Mesendoderm (in vitro differentiated cells): Measurements from ENCODE around the gene GNPTG.

ENCODE experiments used
- DNase-seq: peaks from one replicate; pipeline ENCODE4 v3.0.0; 2013
- H2AK5ac ChIP-seq: 2 replicates; pipeline ENCODE4 v1.6.1; 2013; ENCODE audit warnings: low read length, inconsistent platforms
- H2BK120ac ChIP-seq: 2 replicates; pipeline ENCODE4 v1.6.1; 2013; ENCODE audit warnings: low read depth, mild to moderate bottlenecking, low read length, moderate library complexity, mixed read lengths
- H2BK15ac ChIP-seq: replicated peaks from 2 replicates; pipeline ENCODE4 v1.6.1; 2013; ENCODE audit warnings: low read depth, mild to moderate bottlenecking, moderate library complexity
- H2BK5ac ChIP-seq: 2 replicates; pipeline ENCODE4 v1.6.1; 2013; ENCODE audit warnings: low read length, inconsistent platforms
- H3K18ac ChIP-seq: 2 replicates; pipeline ENCODE4 v1.6.1; 2013; ENCODE audit warnings: mild to moderate bottlenecking, low read length, mixed read lengths
- H3K23ac ChIP-seq: one replicate; pipeline ENCODE4 v1.6.1; 2013; ENCODE audit warnings: low read length
- H3K27ac ChIP-seq: 2 replicates; pipeline ENCODE4 v1.5.1; 2013; ENCODE audit warnings: low read depth, mild to moderate bottlenecking, inconsistent platforms, low read length, moderate library complexity
- H3K27me3 ChIP-seq: 2 replicates; pipeline ENCODE4 v1.6.1; 2013; ENCODE audit warnings: low read length, control low read depth, mild to moderate bottlenecking, inconsistent platforms; ENCODE audit not compliant: insufficient read depth, poor library complexity
- H3K36me3 ChIP-seq: 2 replicates; pipeline ENCODE4 v1.6.1; 2013; ENCODE audit warnings: low read length, inconsistent platforms; ENCODE audit not compliant: control insufficient read depth, insufficient read depth
- H3K4ac ChIP-seq: one replicate; pipeline ENCODE4 v1.6.1; 2013; ENCODE audit warnings: low read depth, mild to moderate bottlenecking, low read length, moderate library complexity
- H3K4me1 ChIP-seq: 2 replicates; pipeline ENCODE4 v1.6.1; 2013; ENCODE audit warnings: low read depth, low read length, inconsistent platforms; ENCODE audit not compliant: control insufficient read depth
- H3K4me2 ChIP-seq: 2 replicates; pipeline ENCODE4 v1.6.1; 2013; ENCODE audit warnings: low read length
- H3K4me3 ChIP-seq: 2 replicates; pipeline ENCODE4 v1.5.1; 2013; ENCODE audit warnings: mild to moderate bottlenecking, low read length
- H3K56ac ChIP-seq: one replicate; pipeline ENCODE4 v1.6.1; 2013; ENCODE audit warnings: low read length
- H3K79me1 ChIP-seq: 2 replicates; pipeline ENCODE4 v1.6.1; 2013; ENCODE audit warnings: low read length, inconsistent platforms
- H3K79me2 ChIP-seq: 2 replicates; pipeline ENCODE4 v1.6.1; 2013; ENCODE audit warnings: mild to moderate bottlenecking, low read length; ENCODE audit not compliant: control insufficient read depth, insufficient read depth
- H3K9ac ChIP-seq: 2 replicates; pipeline ENCODE4 v1.6.1; 2013; ENCODE audit warnings: low read length, inconsistent platforms
- H4K5ac ChIP-seq: one replicate; pipeline ENCODE4 v1.6.1; 2013; ENCODE audit warnings: low read length
- H4K8ac ChIP-seq: one replicate; pipeline ENCODE4 v1.6.1; 2013; ENCODE audit warnings: low read depth, mild to moderate bottlenecking, control low read depth, low read length, moderate library complexity
- WGBS: extraction: QIAGEN DNeasy Blood & Tissue Kit; methylation state at CpG from one replicate; pipeline ENCODE4 v1.1.7; 2013; ENCODE audit warnings: low lambda C conversion rate, missing lambda C conversion rate; ENCODE audit not compliant: insufficient coverage; ENCODE audit errors: extremely low coverage; 5-methylcytosine and 5-hydroxymethylcytosine counted together

Gene GNPTG

DNA sequence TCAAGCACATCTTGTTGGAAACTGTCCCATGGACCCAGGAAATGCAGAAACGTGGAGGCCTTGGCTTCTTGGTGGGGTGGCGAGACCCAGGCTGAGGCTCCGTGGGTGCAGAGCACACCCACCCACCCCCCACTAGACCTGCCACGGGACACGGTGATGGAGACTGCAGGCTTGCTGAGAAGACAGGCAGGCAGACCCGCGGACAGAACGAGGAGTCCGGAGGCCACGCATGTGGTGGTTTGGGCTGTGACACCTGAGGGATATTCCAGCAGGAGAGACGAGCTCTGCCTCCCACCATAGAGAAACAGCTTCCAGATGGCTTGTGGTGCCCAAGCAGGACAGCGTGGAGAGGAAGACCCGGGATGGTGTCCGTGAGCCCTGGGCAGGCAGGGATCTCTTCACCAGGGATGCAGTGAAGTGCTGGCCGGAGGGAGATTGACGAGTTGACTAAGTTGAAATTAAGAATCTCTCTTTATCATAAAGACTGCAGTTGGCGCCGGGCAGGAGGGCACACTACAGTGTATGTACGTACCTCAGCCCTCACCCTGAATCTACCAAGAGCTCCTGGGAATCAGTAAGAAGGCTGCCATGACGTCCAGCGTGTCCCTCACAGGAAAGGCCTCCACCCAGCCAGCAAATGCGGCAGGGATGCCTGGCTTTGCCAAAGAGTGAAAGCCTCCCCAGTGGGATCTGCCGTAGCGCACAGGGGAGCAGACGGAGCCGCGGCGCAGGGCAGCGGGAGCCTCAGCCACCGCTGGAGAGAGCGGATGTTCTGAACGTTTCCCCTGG is 34.1 kb upstream of the GNPTG start:
- H3K27me3 ChIP-seq = no peaks in the 10 kb centered on the region

GRCh38 chr16:1318268-1318545 is 33.5 kb upstream of the GNPTG start:
- H2BK15ac ChIP-seq = no peak overlapping the region
- H3K4ac ChIP-seq = no peak overlapping the region
- H3K9ac ChIP-seq = no peak overlapping the region
- H2BK5ac ChIP-seq = no peak overlapping the region
- no CpG with 5 or more reads among the region's 9 CpGs for WGBS
- no peak overlapping the region for H3K27ac ChIP-seq
- H3K79me1 ChIP-seq = peaks cover 26% of the 10 kb centered on the region
- peaks cover 37% of the 10 kb centered on the region for H3K36me3 ChIP-seq
- no peak overlapping the region for H3K18ac ChIP-seq
- no peak overlapping the region for H3K56ac ChIP-seq
- no peak overlapping the region for H2BK120ac ChIP-seq
- H2AK5ac ChIP-seq = no peak overlapping the region
- no peak overlapping the region for H3K4me3 ChIP-seq
- H4K5ac ChIP-seq = no peak overlapping the region
- peaks cover 31% of the 10 kb centered on the region for H3K79me2 ChIP-seq
- no peak overlapping the region for H4K8ac ChIP-seq
- no peaks in the 10 kb centered on the region for H3K27me3 ChIP-seq
- H3K23ac ChIP-seq = no peak overlapping the region
- H3K4me1 ChIP-seq = no peaks in the 10 kb centered on the region
- DNase-seq = no peak
- H3K4me2 ChIP-seq = no peak overlapping the region

More for the DNA sequence above, 34.1 kb upstream of the GNPTG start:
- Histone ChIP-seq H2AK5ac (no peak overlapping the region), H3K4me1 (no peaks in the 10 kb centered on the region), H2BK5ac (no peak overlapping the region), H3K4ac (no peak overlapping the region), H4K5ac (no peak overlapping the region), H3K56ac (no peak overlapping the region), H3K23ac (no peak overlapping the region), H3K9ac (no peak overlapping the region), H2BK120ac (no peak overlapping the region), H3K79me1 (peaks cover 26% of the 10 kb centered on the region), H3K4me3 (no peak overlapping the region), H2BK15ac (no peak overlapping the region), H3K79me2 (peaks cover 36% of the 10 kb centered on the region), H4K8ac (no peak overlapping the region), H3K36me3 (peaks cover 37% of the 10 kb centered on the region), H3K18ac (no peak overlapping the region), H3K4me2 (no peak overlapping the region), H3K27ac (no peak overlapping the region)
- WGBS = no CpG with 5 or more reads among the region's 32 CpGs
- DNase-seq = no peak

GRCh38 chr16:1319041-1319440 is 32.7 kb upstream of the GNPTG start:
- no peaks in the 10 kb centered on the region for H3K4me1 ChIP-seq
- no peak for DNase-seq
- no peak overlapping the region for H4K8ac ChIP-seq
- H3K27me3 ChIP-seq = no peaks in the 10 kb centered on the region
- H3K4me2 ChIP-seq = no peak overlapping the region
- peaks cover 23% of the 10 kb centered on the region for H3K79me2 ChIP-seq
- peaks cover 24% of the 10 kb centered on the region for H3K79me1 ChIP-seq
- no peak overlapping the region for H3K18ac ChIP-seq
- no peak overlapping the region for H2BK5ac ChIP-seq
- H2AK5ac ChIP-seq = no peak overlapping the region
- peaks cover 37% of the 10 kb centered on the region for H3K36me3 ChIP-seq
- no peak overlapping the region for H3K9ac ChIP-seq
- no peak overlapping the region for H3K27ac ChIP-seq
- H2BK120ac ChIP-seq = no peak overlapping the region
- H3K23ac ChIP-seq = no peak overlapping the region
- H3K4me3 ChIP-seq = no peak overlapping the region
- no peak overlapping the region for H2BK15ac ChIP-seq
- no peak overlapping the region for H3K4ac ChIP-seq
- WGBS = no CpG with 5 or more reads among the region's 33 CpGs
- no peak overlapping the region for H4K5ac ChIP-seq
- H3K56ac ChIP-seq = no peak overlapping the region

GRCh38 chr16:1320097-1320496 is 31.6 kb upstream of the GNPTG start:
- peaks cover 22% of the 10 kb centered on the region for H3K79me1 ChIP-seq
- DNase-seq = no peak
- H3K9ac ChIP-seq = no peak overlapping the region
- no peak overlapping the region for H2BK120ac ChIP-seq
- H2BK15ac ChIP-seq = no peak overlapping the region
- no peak overlapping the region for H2BK5ac ChIP-seq
- H3K56ac ChIP-seq = no peak overlapping the region
- H3K36me3 ChIP-seq = peaks cover 35% of the 10 kb centered on the region
- no peak overlapping the region for H2AK5ac ChIP-seq
- H3K23ac ChIP-seq = no peak overlapping the region
- no peak overlapping the region for H3K18ac ChIP-seq
- no peak overlapping the region for H3K4me2 ChIP-seq
- no peak overlapping the region for H4K5ac ChIP-seq
- no peak overlapping the region for H3K27ac ChIP-seq
- no CpG with 5 or more reads among the region's 12 CpGs for WGBS
- no peaks in the 10 kb centered on the region for H3K4me1 ChIP-seq
- H3K4ac ChIP-seq = no peak overlapping the region
- peaks cover 13% of the 10 kb centered on the region for H3K79me2 ChIP-seq
- no peaks in the 10 kb centered on the region for H3K27me3 ChIP-seq
- no peak overlapping the region for H4K8ac ChIP-seq
- H3K4me3 ChIP-seq = no peak overlapping the region

DNA sequence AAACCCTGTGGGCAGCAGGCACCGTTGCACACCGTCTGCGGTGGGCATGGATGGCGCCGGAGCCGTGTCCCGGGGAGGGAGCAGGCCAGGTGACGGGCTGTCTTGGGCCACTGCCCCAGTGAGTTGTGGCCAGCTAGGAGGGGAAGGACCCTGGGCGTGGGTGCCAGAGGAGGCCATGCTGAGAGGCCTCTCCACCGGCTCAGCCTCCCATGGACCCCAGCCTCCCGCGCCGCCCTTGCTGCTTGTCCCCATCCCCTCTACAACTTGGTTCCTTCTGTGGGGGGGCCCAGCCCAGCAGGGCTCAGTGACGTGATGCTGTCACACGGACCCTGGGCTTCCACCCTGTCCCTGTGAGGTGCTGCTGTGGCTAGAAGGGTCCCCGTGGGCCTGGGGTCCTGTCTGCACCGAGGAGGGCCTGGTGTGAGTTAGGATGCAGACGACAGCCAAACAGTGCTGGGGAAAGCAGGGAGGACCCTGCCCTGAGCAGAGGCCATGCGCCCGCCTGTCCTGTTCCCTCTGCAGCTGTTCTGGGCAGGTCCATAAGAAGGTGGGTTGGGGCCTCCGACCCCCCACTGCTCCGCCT is 31.0 kb upstream of the GNPTG start:
- DNase-seq = no peak
- no peak overlapping the region for H3K9ac ChIP-seq
- no peak overlapping the region for H2BK15ac ChIP-seq
- no peak overlapping the region for H4K8ac ChIP-seq
- H3K27me3 ChIP-seq = no peaks in the 10 kb centered on the region
- no peak overlapping the region for H3K4ac ChIP-seq
- no peak overlapping the region for H2AK5ac ChIP-seq
- no peak overlapping the region for H4K5ac ChIP-seq
- H3K4me2 ChIP-seq = no peak overlapping the region
- H2BK5ac ChIP-seq = no peak overlapping the region
- peaks cover 10% of the 10 kb centered on the region for H3K79me2 ChIP-seq
- H3K79me1 ChIP-seq = peaks cover 21% of the 10 kb centered on the region
- no peak overlapping the region for H3K18ac ChIP-seq
- H3K23ac ChIP-seq = no peak overlapping the region
- peaks cover 31% of the 10 kb centered on the region for H3K36me3 ChIP-seq
- H3K56ac ChIP-seq = no peak overlapping the region
- no peak overlapping the region for H3K27ac ChIP-seq
- no peak overlapping the region for H3K4me3 ChIP-seq
- H2BK120ac ChIP-seq = no peak overlapping the region
- no peaks in the 10 kb centered on the region for H3K4me1 ChIP-seq
- no CpG with 5 or more reads among the region's 22 CpGs for WGBS

DNA sequence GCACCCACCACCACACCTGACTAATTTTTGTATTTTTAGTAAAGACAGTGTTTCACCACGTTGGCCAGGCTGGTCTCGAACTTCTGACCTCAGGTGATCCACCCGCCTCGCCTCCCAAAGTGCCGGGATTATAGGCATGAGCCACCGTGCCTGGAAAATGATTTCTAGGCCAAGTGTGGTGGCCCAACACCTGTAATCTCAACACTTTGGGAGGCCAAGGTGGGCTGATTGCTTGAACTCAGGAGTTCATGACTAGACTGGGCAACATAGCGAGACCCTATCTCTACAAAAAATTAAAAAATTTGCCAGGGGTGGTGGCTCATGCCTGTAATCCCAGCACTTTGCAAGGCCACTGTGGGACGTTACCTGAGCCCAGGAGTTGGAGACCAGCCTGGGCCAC is 29.3 kb upstream of the GNPTG start:
- H3K4me1 ChIP-seq = no peaks in the 10 kb centered on the region
- no peak overlapping the region for H3K23ac ChIP-seq
- H2BK5ac ChIP-seq = no peak overlapping the region
- WGBS = no CpG with 5 or more reads among the region's 8 CpGs
- H3K56ac ChIP-seq = no peak overlapping the region
- no peak overlapping the region for H3K4ac ChIP-seq
- H3K4me3 ChIP-seq = no peak overlapping the region
- H3K27me3 ChIP-seq = no peaks in the 10 kb centered on the region
- H2BK120ac ChIP-seq = no peak overlapping the region
- no peak overlapping the region for H3K27ac ChIP-seq
- DNase-seq = no peak
- peaks cover 12% of the 10 kb centered on the region for H3K79me1 ChIP-seq
- peaks cover 3% of the 10 kb centered on the region for H3K79me2 ChIP-seq
- H3K4me2 ChIP-seq = no peak overlapping the region
- H3K36me3 ChIP-seq = peaks cover 23% of the 10 kb centered on the region
- no peak overlapping the region for H3K18ac ChIP-seq
- H4K5ac ChIP-seq = no peak overlapping the region
- no peak overlapping the region for H4K8ac ChIP-seq
- no peak overlapping the region for H3K9ac ChIP-seq
- H2BK15ac ChIP-seq = no peak overlapping the region
- H2AK5ac ChIP-seq = no peak overlapping the region
